ENCODE results near the gene NKX2-4.

DNA sequence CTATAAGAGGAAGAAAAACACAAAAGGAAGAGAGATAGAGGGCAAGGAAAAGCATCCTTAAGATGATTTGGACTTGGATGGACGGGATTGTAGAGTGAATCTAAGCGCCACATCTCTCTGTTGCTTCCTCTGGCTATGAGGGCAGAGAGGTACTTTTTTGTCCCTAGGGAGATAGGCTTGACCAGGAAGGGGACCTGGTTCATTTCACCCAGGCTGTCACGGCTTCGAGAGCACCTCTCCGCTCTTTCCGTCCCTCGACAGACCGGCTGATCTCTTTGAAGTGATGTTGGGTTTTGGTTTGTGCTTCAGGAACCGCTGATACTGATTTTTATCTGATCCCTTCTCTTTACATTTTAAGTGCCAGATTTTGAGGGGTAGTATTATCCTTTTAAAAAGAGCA, 19.6 kb downstream of the NKX2-4 start:
- TF ChIP-seq CTBP1 (IDR thresholded peaks at IDR 0.05; ENCODE audit: borderline replicate concordance) (no peak), CTCF (IDR thresholded peaks at IDR 0.05 in 2 of 3, conservative IDR thresholded peaks at IDR 0.05 in 1 of 3; ENCODE audit: insufficient read depth in 2 of 3, low read depth in 1 of 3, low read length in 3 of 3) (no peak), ZBTB1 (CRISPR knock-in tag; IDR thresholded peaks at IDR 0.05; ENCODE audit: borderline replicate concordance, low read depth) (no peak), AFF4 (CRISPR knock-in tag; IDR thresholded peaks at IDR 0.05) (no peak), RBFOX2 (IDR thresholded peaks at IDR 0.05; ENCODE audit: low read depth, low read length) (no peak), RAD21 (CRISPR knock-in tag; conservative IDR thresholded peaks at IDR 0.05 in 1 of 2, IDR thresholded peaks at IDR 0.05 in 1 of 2) (no peak), ESRRA (IDR thresholded peaks at IDR 0.05; ENCODE audit: borderline replicate concordance, low read depth) (no peak), SMC3 (conservative IDR thresholded peaks at IDR 0.05; ENCODE audit: insufficient read depth, low read depth, low read length) (no peak), HCFC1 (IDR thresholded peaks at IDR 0.05; ENCODE audit: low read depth, low read length) (no peak), ZNF76 (CRISPR knock-in tag; IDR thresholded peaks at IDR 0.05; ENCODE audit: borderline replicate concordance) (no peak), ILF3 (IDR thresholded peaks at IDR 0.05; ENCODE audit: borderline replicate concordance) (no peak), SIN3A (IDR thresholded peaks at IDR 0.05; ENCODE audit: borderline replicate concordance in 2 of 2, control insufficient read depth in 1 of 2, low read depth in 2 of 2, low read length in 2 of 2) (no peak)
